Esophagus (tissue), 2 donors: Measurements from ENCODE around the gene SDHAF2. TPM values are rescaled to one million over a fixed set of nuclear protein-coding genes. Genes with fewer than 3 reads are reported as not detected.
"Not testable (repeated sequence)": the region's sequence is repeated elsewhere in the genome, so short reads cannot be mapped to it uniquely, and the experiment has no call there.

Source experiments
- H3K27ac ChIP-seq, 2 donors: one replicate each; pipeline ENCODE4 v1.5.1; 2013; ENCODE audit warnings: low read depth in 2 of 2, mild to moderate bottlenecking in 2 of 2, inconsistent platforms in 1 of 2, low read length in 1 of 2, moderate library complexity in 1 of 2
- H3K27me3 ChIP-seq, 2 donors: one replicate each; pipeline ENCODE4 v1.6.1; 2013; ENCODE audit warnings: low read length in 2 of 2, control low read depth in 1 of 2, mild to moderate bottlenecking in 1 of 2; ENCODE audit not compliant: insufficient read depth in 2 of 2, control insufficient read depth in 1 of 2
- H3K36me3 ChIP-seq, 2 donors: one replicate each; pipeline ENCODE4 v1.6.1; 2013; ENCODE audit warnings: low read length in 1 of 2; ENCODE audit not compliant: control insufficient read depth in 2 of 2, insufficient read depth in 2 of 2
- H3K4me1 ChIP-seq, 2 donors: one replicate each; pipeline ENCODE4 v1.6.1; 2013; ENCODE audit warnings: low read length in 1 of 2; ENCODE audit not compliant: control insufficient read depth in 2 of 2, insufficient read depth in 2 of 2
- H3K4me3 ChIP-seq, 2 donors: one replicate each; pipeline ENCODE4 v1.5.1; 2013; ENCODE audit warnings: low read length in 2 of 2, mild to moderate bottlenecking in 2 of 2, low read depth in 1 of 2, moderate library complexity in 1 of 2
- H3K9me3 ChIP-seq, 2 donors: one replicate each; pipeline ENCODE4 v1.6.1; 2013; ENCODE audit warnings: mild to moderate bottlenecking in 2 of 2, low read depth in 1 of 2, low read length in 1 of 2, moderate library complexity in 1 of 2; ENCODE audit not compliant: control insufficient read depth in 2 of 2, insufficient read depth in 1 of 2
- WGBS, 2 donors: extraction: QIAGEN DNeasy Blood & Tissue Kit; methylation state at CpG; one replicate each; pipeline ENCODE4 v1.1.7; 2013; 5-methylcytosine and 5-hydroxymethylcytosine counted together
- polyA plus RNA-seq, 2 donors: library from polyadenylated mRNA; stranded (reverse); fragments of 200-250 nt; gene quantifications; one replicate each; pipeline ENCODE4 v1.2.3, GENCODE V29; 2013
- donor health status: healthy with polysubstance abuse.
- donor health status: Bipolar disorder and iron deficiency.

SDHAF2 gene
- polyA plus RNA-seq, 2 donors = 25.4 to 33.3 TPM

DNA sequence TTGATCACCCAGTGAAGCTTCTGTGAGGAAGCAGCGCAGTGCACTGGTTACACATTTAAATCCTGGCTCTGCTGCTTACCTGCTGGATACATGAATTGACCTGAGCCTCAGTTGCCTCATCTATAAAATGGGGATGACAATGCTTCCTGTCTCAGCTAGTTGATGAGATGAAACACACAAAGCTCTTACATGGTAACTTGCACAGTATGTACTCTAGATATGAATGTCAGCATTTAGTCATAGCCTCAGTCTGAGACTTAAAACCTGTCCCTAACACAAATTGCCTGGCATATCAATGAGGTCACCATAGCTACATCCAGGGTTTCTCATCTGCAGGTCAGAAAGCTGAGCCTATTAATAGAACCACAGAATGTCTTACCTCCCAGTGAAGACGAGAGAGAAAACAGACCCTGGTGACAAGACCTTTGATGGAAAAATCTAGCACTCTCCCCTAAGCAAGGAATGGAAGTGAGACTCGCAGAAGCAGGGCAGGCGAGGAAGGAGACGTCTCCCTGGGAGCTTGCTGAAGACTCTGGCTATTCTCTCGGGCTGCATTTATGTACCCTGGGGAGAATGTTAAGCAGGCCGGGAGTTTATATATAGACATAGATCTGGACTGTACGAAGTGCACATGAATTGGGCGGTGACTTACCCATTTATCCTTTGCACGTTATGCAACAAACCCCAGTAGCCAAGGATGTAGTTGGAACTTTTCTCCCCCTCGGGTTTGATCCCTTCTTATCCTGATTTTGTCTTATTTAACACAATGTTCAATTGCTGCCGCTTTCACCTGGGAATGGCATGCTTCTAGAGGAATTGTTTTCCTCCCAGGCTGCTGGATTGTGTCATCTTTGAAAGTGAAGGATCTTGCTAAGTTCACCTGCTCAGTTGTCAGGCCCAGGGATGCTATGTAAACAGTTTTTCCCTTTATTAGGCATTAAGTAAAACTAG is 18.0 kb downstream of the SDHAF2 start:
- Histone ChIP-seq H3K9me3 (no peaks in the 10 kb centered on the region), H3K4me1 (no peaks in the 10 kb centered on the region), H3K27ac (no peak overlapping the region), H3K36me3 (peaks cover 6 to 27% of the 10 kb centered on the region in 2 donors), H3K27me3 (no peaks in the 10 kb centered on the region), H3K4me3 (no peak overlapping the region)
- WGBS, 2 donors = 79 to 81% methylated on average over 12 of the region's 12 CpGs

DNA sequence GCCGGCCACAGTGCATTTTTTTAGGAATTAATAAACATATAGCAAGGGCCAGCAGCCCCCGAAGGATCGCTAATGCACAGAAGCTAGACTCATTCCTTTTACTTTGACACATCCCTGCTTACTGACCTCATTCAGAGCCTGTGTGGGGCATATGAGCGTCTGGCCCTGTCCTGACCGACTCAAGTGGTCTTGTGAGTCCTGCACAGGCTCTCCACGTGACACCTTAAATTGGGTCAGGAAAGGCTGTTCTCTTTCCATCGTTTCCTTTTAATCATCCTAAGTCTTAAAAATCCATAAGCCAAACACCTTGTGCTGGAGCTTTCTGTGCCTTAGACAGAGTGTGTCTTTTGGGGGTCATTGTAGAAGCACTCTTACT is 18.6 kb downstream of the SDHAF2 start:
- Histone ChIP-seq H3K4me3 (no peak overlapping the region), H3K36me3 (peaks cover 6 to 24% of the 10 kb centered on the region in 2 donors), H3K27me3 (no peaks in the 10 kb centered on the region), H3K4me1 (no peaks in the 10 kb centered on the region), H3K27ac (no peak overlapping the region), H3K9me3 (no peaks in the 10 kb centered on the region)
- WGBS, 2 donors = 80 to 82% methylated on average over 7 of the region's 7 CpGs

DNA sequence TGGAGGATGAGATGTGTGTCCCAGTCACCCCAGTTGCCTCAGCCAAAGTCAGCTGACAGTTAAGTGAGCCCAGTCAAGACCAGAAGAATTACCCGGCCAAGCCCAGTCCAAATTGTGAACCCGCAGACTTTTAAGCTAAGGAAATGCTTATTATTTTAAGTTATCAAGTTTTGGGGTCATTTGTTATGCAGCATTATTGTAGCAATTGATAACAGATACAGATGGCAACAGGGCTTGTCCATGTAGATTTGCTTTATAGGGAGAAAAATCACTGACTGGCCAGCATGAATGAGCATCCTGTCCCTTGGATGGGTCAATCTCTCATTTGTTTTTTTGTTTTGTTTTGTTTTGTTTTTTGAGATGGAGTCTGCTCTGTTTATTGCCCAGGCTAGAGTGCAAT is 22.9 kb downstream of the SDHAF2 start:
- 95 to 97% methylated on average over 2 of the region's 2 CpGs for WGBS, 2 donors
- Histone ChIP-seq H3K27me3 (no peaks in the 10 kb centered on the region), H3K4me3 (no peak overlapping the region), H3K27ac (no peak overlapping the region), H3K36me3 (peaks cover 0 to 10% of the 10 kb centered on the region in 2 donors), H3K4me1 (no peaks in the 10 kb centered on the region), H3K9me3 (no peaks in the 10 kb centered on the region)

DNA sequence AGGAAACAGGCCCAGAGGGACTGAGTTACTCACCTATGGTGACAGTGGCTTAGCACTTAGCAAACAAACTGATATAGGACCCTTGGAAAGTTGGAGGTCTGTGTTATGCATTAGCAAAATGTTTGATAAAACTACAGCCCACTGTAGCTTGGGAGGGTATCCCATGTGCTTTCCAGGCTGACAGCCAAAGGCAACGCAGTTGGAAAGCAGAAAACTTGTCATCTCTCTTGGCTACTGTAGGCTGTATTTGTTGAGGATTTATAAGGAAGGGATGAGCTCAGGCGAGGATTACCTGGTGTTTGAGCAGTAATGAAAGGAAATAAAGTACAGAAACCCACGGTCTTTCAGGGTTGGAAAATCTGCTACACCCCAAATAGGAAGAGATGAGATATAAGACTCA is 23.8 kb downstream of the SDHAF2 start:
- WGBS, 2 donors = 39 to 46% methylated on average over 3 of the region's 3 CpGs
- peaks cover 0 to 2% of the 10 kb centered on the region in 2 donors for H3K36me3 ChIP-seq
- no peak overlapping the region for H3K4me3 ChIP-seq
- no peak overlapping the region for H3K27ac ChIP-seq
- no peaks in the 10 kb centered on the region for H3K4me1 ChIP-seq
- no peaks in the 10 kb centered on the region for H3K9me3 ChIP-seq
- H3K27me3 ChIP-seq = no peaks in the 10 kb centered on the region

DNA sequence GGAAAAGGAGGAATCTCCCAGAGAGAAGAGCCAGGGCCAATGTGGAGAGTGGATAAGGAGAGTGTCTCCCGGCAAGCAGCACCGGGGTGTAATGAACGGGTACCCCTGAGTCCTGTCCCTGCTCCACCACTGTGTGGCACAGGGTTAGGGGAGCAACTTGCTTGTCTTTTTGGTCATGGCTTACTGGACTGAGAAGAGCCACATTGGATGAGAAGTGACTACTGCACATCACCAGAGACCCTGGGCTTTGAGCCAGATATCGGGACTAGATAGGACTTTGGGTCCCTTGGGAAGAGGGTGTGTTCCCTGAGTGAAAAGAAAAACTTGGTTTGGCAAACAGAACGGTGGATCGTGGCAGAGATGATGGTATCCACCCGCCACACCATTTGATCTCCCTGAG is 24.6 kb downstream of the SDHAF2 start:
- Histone ChIP-seq H3K9me3 (no peaks in the 10 kb centered on the region), H3K4me1 (no peaks in the 10 kb centered on the region), H3K36me3 (peaks cover 0 to 2% of the 10 kb centered on the region in 2 donors), H3K4me3 (no peak overlapping the region), H3K27me3 (no peaks in the 10 kb centered on the region), H3K27ac (no peak overlapping the region)
- WGBS, 2 donors = 79 to 86% methylated on average over 7 of the region's 7 CpGs

DNA sequence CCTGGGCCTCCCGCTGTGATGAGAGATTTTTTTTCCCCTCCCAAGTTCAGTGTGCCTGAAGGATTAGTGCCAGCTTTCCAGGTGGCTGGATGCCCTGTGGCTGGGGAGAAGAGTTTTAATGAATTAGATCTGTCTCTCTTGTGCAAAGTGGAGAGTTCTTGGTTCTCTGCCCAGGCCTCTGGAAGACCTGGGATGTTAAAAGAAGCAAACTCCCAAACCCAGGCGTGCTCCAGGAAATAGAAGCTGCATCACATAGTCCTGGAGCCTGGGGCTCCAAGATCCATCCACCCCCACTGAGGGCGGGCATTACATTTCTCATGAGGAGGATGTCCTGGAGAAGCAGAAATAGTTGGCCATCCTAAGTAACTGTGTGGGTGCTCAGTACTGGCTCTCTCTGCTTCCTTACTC is 30.6 kb downstream of the SDHAF2 start:
- H3K27ac ChIP-seq = no peak overlapping the region
- H3K4me3 ChIP-seq = no peak overlapping the region
- H3K27me3 ChIP-seq = no peaks in the 10 kb centered on the region
- H3K36me3 ChIP-seq = peaks cover 0 to 2% of the 10 kb centered on the region in 2 donors
- WGBS, 2 donors = 49 to 62% methylated on average over 3 of the region's 3 CpGs
- no peaks in the 10 kb centered on the region for H3K4me1 ChIP-seq
- H3K9me3 ChIP-seq = no peaks in the 10 kb centered on the region

DNA sequence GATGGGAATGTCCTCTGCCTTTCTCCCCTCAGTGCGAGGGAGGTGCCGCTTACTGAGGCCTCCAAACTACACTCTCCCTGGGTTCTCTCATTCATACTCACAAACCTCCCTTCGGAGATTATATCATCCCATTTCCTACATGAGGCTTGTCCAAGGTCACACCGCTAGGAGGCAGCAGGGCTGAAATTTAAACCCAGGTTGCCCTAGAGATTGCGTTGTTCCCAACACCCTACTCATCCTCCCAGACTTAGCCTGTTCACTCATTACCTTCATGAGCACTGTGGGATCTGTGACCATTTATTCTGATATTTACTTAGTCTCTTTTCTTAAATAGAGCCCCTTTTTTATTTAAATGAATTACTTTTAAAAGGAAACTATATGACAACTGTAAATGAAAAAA is 31.1 kb downstream of the SDHAF2 start:
- no peaks in the 10 kb centered on the region for H3K4me1 ChIP-seq
- WGBS, 2 donors = 88 to 90% methylated on average over 5 of the region's 5 CpGs
- H3K36me3 ChIP-seq = no peaks in the 10 kb centered on the region
- H3K27ac ChIP-seq = no peak overlapping the region
- no peaks in the 10 kb centered on the region for H3K27me3 ChIP-seq
- no peak overlapping the region for H3K4me3 ChIP-seq
- H3K9me3 ChIP-seq = no peaks in the 10 kb centered on the region

DNA sequence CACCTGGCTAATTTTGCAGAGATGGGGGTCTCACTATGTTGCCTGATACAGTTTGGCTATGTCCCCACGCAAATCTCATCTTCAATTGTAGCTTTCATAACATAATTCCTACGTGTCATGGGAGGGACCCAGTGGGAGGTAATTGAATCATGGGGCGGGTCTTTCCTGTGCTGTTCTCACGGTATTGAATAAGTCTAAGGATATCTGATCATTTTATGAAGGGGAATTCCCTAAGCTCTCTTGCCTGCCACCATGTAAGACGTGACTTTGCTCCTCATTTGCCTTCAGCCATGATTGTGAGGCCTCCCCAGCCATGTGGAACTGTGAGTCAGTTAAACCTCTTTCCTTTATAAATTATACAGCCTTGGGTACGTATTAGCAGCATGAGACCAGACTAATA is 37.7 kb downstream of the SDHAF2 start:
- not testable (repeated sequence) for H3K36me3 ChIP-seq
- WGBS, 2 donors = 73 to 75% methylated on average over 6 of the region's 6 CpGs

DNA sequence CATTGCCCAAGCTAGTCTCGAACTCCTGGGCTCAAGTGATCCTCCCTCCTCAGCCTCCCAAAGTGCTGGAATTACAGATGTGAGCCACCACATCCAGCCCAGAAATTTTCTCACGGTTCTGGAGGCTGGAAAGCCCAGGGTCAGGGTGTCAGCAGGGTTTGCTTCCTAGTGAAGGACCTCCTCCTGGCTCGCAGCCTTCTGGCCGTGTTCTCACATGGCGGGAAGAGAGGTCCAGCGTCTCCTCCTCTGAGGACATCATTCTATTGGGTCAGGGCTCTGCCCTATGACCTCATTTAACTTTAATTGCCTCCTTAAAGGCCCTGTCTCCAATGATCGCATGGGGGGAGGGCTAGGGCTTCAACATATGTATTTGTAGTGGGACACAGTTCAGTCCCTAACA is 38.1 kb downstream of the SDHAF2 start:
- WGBS, 2 donors = 79 to 80% methylated on average over 7 of the region's 7 CpGs
- peaks cover 0 to 3% of the 10 kb centered on the region in 2 donors for H3K36me3 ChIP-seq
- no peak overlapping the region for H3K27ac ChIP-seq

More for the DNA sequence above, 37.7 kb downstream of the SDHAF2 start:
- H3K4me1 ChIP-seq, H3K9me3 ChIP-seq, H3K27ac ChIP-seq, H3K4me3 ChIP-seq, H3K27me3 ChIP-seq: not testable (repeated sequence)

DNA sequence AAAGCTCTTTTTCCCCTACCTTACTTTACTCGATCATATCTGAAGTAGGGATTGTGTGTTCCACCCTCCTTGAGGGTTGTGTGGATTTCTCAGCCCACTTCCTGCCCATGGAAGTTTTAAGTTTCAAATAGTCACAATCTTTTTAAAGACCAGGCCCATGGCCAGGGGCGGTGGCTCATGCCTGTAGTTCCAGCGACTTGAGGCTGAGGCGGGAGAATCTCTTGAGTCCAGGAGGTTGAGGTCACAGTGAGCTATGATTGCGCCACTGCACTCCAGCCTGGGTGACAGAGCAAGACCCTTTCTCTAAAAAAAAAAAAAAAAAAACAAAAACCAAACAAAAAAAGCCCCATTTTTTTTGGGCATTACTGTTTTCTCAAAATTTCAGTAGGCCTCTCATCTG is 42.4 kb downstream of the SDHAF2 start:
- 71 to 83% methylated on average over 5 of the region's 5 CpGs for WGBS, 2 donors
- H3K36me3 ChIP-seq = peaks cover 0 to 3% of the 10 kb centered on the region in 2 donors
- no peaks in the 10 kb centered on the region for H3K4me1 ChIP-seq
- peak overlapping the region in 1 of 2 donors; percentile 11 for H3K27ac ChIP-seq
- H3K4me3 ChIP-seq = no peak overlapping the region
- no peaks in the 10 kb centered on the region for H3K9me3 ChIP-seq
- H3K27me3 ChIP-seq = no peaks in the 10 kb centered on the region

More for the DNA sequence above, 38.1 kb downstream of the SDHAF2 start:
- no peaks in the 10 kb centered on the region for H3K4me1 ChIP-seq
- no peaks in the 10 kb centered on the region for H3K9me3 ChIP-seq
- H3K27me3 ChIP-seq = no peaks in the 10 kb centered on the region
- no peak overlapping the region for H3K4me3 ChIP-seq
